ENCODE data around the gene RTBDN. TPM values are rescaled to one million over a fixed set of nuclear protein-coding genes. Genes with fewer than 3 reads are reported as not detected.

Gene RTBDN
- total RNA-seq, 1 donor = not detected

- no peak for TF ChIP-seq CTCF (IDR thresholded peaks at IDR 0.05; ENCODE audit: insufficient read depth, low read length)
- DNase-seq (ENCODE audit: low read depth) = peak; percentile 50
- H3K4me3 ChIP-seq (ENCODE audit: low read depth, low read length) = peak overlapping the region; percentile 45
Observed at GRCh38 chr19:12840091-12841079, 6.0 kb upstream of the RTBDN start.

GRCh38 chr19:12838886-12839756 is 4.7 kb upstream of the RTBDN start:
- H3K4me3 ChIP-seq (ENCODE audit: low read depth, low read length) = no peak overlapping the region
- DNase-seq (ENCODE audit: low read depth) = no peak
- no peak for TF ChIP-seq CTCF (IDR thresholded peaks at IDR 0.05; ENCODE audit: insufficient read depth, low read length)

GRCh38 chr19:12838182-12838885 is 4.0 kb upstream of the RTBDN start, which contains the start of gene MAST1:
Gene MAST1, plus strand, starts transcription at chr19:12838515. Its CDS starts 58 bp downstream, at chr19:12838573.
- H3K4me3 ChIP-seq (ENCODE audit: low read depth, low read length) = peak within 1 kb of the TSS; percentile 25
- TF ChIP-seq CTCF (IDR thresholded peaks at IDR 0.05; ENCODE audit: insufficient read depth, low read length) = peak; percentile 34
- DNase-seq (ENCODE audit: low read depth) = no peak

- no peak overlapping the region for H3K4me3 ChIP-seq (ENCODE audit: low read depth, low read length)
- no peak for DNase-seq (ENCODE audit: low read depth)
- no peak for TF ChIP-seq CTCF (IDR thresholded peaks at IDR 0.05; ENCODE audit: insufficient read depth, low read length)
Observed at GRCh38 chr19:12837225-12837624, 2.8 kb upstream of the RTBDN start.

- DNase-seq (ENCODE audit: low read depth) = no peak
- TF ChIP-seq CTCF (IDR thresholded peaks at IDR 0.05; ENCODE audit: insufficient read depth, low read length) = no peak
- no peak overlapping the region for H3K4me3 ChIP-seq (ENCODE audit: low read depth, low read length)
Observed at GRCh38 chr19:12836529-12836863, 2.1 kb upstream of the RTBDN start.

All from fibroblast of the aortic adventitia (primary cell).